Stimulated activated naive B cell treated with anti-CD40 and anti-IgM and Interleukin-4, amounts not matched to agents 10 μg/mL and 1 μg/mL and 100 μg/mL, for 72 hours (primary cell): Measurements from ENCODE around the gene ZKSCAN1.

Experiments
- ATAC-seq, 2 donors: fragments of 150-1000 bp; cut with Tn5 transposase; replicated peaks; 2 replicates each; pipeline ENCODE4 v1.10.0; 2021; ENCODE audit warnings: moderate library complexity in 1 of 2
- DNase-seq: peaks from one replicate; pipeline ENCODE4 v3.0.0; 2021
- H3K27ac Mint-ChIP-seq: one replicate; pipeline ENCODE4 v1.8.0; 2022; ENCODE audit warnings: mild to moderate bottlenecking, mixed read lengths
- H3K27me3 Mint-ChIP-seq, 2 donors: one replicate each; pipeline ENCODE4 v1.8.0; 2022; ENCODE audit warnings: mixed read lengths in 2 of 2
- H3K36me3 Mint-ChIP-seq, 2 donors: one replicate each; pipeline ENCODE4 v1.8.0; 2022; ENCODE audit warnings: mixed read lengths in 2 of 2, mild to moderate bottlenecking in 1 of 2
- H3K4me1 Mint-ChIP-seq, 2 donors: one replicate each; pipeline ENCODE4 v1.8.0; 2022; ENCODE audit warnings: mixed read lengths in 2 of 2, mild to moderate bottlenecking in 1 of 2
- H3K4me3 Mint-ChIP-seq, 2 donors: one replicate each; pipeline ENCODE4 v1.8.0; 2022; ENCODE audit warnings: mild to moderate bottlenecking in 2 of 2, mixed read lengths in 2 of 2, moderate library complexity in 1 of 2
- H3K9me3 Mint-ChIP-seq, 2 donors: one replicate each; pipeline ENCODE4 v1.8.0; 2022; ENCODE audit warnings: mixed read lengths in 2 of 2, mild to moderate bottlenecking in 1 of 2

Gene ZKSCAN1

GRCh38 chr7:100066953-100067352 lies 51.6 kb downstream of the ZKSCAN1 start:
- Mint-ChIP-seq H3K27ac (no peak overlapping the region), H3K9me3 (peaks cover 9 to 13% of the 10 kb centered on the region in 2 donors), H3K4me1 (no peaks in the 10 kb centered on the region), H3K27me3 (no peaks in the 10 kb centered on the region), H3K36me3 (peaks cover 56 to 62% of the 10 kb centered on the region in 2 donors), H3K4me3 (no peak overlapping the region)
- no peak for DNase-seq
- ATAC-seq = no peak

- no peak overlapping the region for H3K4me3 Mint-ChIP-seq
- DNase-seq (no peak), ATAC-seq (no peak)
Observed at GRCh38 chr7:100069991-100070390, 54.6 kb downstream of the ZKSCAN1 start.

DNA sequence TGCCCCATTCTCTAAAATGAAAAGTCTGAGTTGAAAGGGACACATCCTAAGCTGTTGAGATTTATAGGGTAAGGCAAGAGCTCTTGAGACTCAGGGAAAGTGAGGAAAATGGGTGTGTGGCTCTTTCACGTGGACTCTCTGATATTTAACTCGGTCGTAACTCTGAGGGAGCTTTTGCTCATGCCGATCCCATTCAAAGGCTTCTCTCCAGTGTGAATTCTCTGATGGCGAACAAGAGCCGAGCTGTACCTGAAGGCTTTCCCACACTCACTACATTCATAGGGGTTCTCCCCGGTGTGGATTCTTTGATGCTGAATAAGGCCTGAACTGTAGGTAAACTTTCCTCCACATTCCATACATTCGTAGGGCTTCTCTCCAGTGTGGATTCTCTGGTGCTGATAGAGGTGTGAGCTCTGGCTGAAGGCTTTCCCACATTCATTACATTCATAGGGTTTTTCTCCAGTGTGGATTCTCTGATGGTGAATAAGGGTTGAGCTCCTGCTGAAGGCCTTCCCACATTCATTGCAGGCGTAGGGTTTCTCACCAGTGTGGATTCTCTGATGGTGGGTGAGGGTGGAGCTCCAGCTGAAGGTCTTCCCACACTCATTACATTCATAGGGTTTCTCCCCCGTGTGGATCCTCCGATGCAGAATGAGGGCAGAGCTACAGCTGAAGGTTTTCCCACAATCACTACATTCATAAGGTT lies 55.8 kb downstream of the ZKSCAN1 start:
- H3K4me1 Mint-ChIP-seq = peaks cover 0 to 3% of the 10 kb centered on the region in 2 donors
- peaks cover 19% of the 10 kb centered on the region in 2 donors for H3K9me3 Mint-ChIP-seq
- peaks cover 72 to 78% of the 10 kb centered on the region in 2 donors for H3K36me3 Mint-ChIP-seq
- ATAC-seq (no peak), DNase-seq (no peak)
- no peak overlapping the region for H3K4me3 Mint-ChIP-seq
- H3K27ac Mint-ChIP-seq = peak overlapping the region; percentile 9
- H3K27me3 Mint-ChIP-seq = no peaks in the 10 kb centered on the region

More at GRCh38 chr7:100069991-100070390, 54.6 kb downstream of the ZKSCAN1 start:
- Mint-ChIP-seq H3K9me3 (peaks cover 19% of the 10 kb centered on the region in 2 donors), H3K4me1 (no peaks in the 10 kb centered on the region), H3K36me3 (peaks cover 66 to 73% of the 10 kb centered on the region in 2 donors), H3K27ac (peak overlapping the region; percentile 9), H3K27me3 (no peaks in the 10 kb centered on the region)

- H3K27me3 Mint-ChIP-seq = no peaks in the 10 kb centered on the region
- ATAC-seq (no peak), DNase-seq (no peak)
- no peak overlapping the region for H3K4me3 Mint-ChIP-seq
- H3K36me3 Mint-ChIP-seq = peaks cover 79% of the 10 kb centered on the region in 2 donors
- H3K27ac Mint-ChIP-seq = no peak overlapping the region
- peaks cover 0 to 4% of the 10 kb centered on the region in 2 donors for H3K4me1 Mint-ChIP-seq
- peaks cover 19% of the 10 kb centered on the region in 2 donors for H3K9me3 Mint-ChIP-seq
Observed at GRCh38 chr7:100072462-100072861, 57.1 kb downstream of the ZKSCAN1 start.

- Mint-ChIP-seq H3K27me3 (no peaks in the 10 kb centered on the region), H3K27ac (no peak overlapping the region), H3K4me1 (peaks cover 2 to 9% of the 10 kb centered on the region in 2 donors), H3K36me3 (peaks cover 73 to 79% of the 10 kb centered on the region in 2 donors), H3K4me3 (no peak overlapping the region), H3K9me3 (peaks cover 19% of the 10 kb centered on the region in 2 donors)
- no peak for DNase-seq
- ATAC-seq = no peak
Observed at GRCh38 chr7:100074841-100075240, 59.4 kb downstream of the ZKSCAN1 start.

DNA sequence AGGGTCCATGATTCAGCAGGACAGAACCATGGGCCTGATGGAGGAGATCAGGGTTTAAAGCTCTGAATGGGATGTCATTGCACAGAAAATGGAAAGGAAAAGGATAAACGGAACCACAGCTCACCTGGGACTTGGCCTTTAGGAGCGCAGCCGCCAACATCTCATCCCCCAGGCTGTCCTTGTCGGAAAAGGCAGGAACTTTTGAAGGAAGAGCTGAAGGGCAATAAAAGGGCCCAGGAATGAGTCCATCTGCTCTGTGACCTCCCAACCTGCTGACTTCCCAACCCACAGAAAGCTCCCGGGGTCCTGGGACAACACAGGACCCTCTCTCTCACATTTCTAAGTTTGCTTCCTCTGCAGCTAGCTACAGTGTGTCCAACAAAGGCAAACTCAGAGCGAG lies 60.0 kb downstream of the ZKSCAN1 start:
- ATAC-seq = no peak
- DNase-seq = no peak
- Mint-ChIP-seq H3K27me3 (no peaks in the 10 kb centered on the region), H3K4me1 (peaks cover 7 to 14% of the 10 kb centered on the region in 2 donors), H3K4me3 (no peak overlapping the region), H3K27ac (no peak overlapping the region), H3K9me3 (peaks cover 16% of the 10 kb centered on the region in 2 donors), H3K36me3 (peaks cover 69 to 77% of the 10 kb centered on the region in 2 donors)

- H3K9me3 Mint-ChIP-seq = peaks cover 4 to 7% of the 10 kb centered on the region in 2 donors
- H3K4me1 Mint-ChIP-seq = peaks cover 14 to 18% of the 10 kb centered on the region in 2 donors
- H3K27ac Mint-ChIP-seq = peak overlapping the region; percentile 59
- H3K36me3 Mint-ChIP-seq = peaks cover 51 to 68% of the 10 kb centered on the region in 2 donors
- no peaks in the 10 kb centered on the region for H3K27me3 Mint-ChIP-seq
- H3K4me3 Mint-ChIP-seq = no peak overlapping the region
- DNase-seq = no peak
- no peak for ATAC-seq
Observed at GRCh38 chr7:100077205-100077604, 61.8 kb downstream of the ZKSCAN1 start.

DNA sequence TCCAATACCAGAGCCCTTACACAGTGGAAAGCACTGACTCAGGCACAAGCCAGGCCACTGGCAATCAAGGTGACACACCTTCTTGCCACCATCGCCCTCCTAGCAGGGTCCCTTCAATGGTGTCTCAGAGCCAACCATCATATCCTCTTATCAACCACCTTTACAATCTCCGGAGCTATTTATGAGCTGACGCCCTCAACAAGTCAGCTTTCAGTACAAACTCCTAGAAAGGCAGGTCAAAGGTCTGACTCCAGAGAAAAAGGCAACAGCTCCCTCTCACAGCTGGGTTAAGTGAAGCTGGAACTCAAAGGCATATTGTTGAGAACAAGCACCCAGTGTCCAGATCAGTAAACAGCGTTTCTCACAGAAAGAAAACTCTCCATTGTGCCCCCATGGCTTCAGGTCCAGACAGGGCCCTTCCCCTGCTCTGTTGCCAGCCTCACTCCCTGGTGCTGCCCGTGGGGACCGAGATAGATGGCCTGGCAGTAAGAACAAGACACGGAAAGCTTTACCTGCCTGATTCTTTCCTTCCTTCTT lies 63.7 kb downstream of the ZKSCAN1 start:
- H3K4me3 Mint-ChIP-seq = no peak overlapping the region
- H3K27ac Mint-ChIP-seq = no peak overlapping the region
- H3K27me3 Mint-ChIP-seq = no peaks in the 10 kb centered on the region

DNA sequence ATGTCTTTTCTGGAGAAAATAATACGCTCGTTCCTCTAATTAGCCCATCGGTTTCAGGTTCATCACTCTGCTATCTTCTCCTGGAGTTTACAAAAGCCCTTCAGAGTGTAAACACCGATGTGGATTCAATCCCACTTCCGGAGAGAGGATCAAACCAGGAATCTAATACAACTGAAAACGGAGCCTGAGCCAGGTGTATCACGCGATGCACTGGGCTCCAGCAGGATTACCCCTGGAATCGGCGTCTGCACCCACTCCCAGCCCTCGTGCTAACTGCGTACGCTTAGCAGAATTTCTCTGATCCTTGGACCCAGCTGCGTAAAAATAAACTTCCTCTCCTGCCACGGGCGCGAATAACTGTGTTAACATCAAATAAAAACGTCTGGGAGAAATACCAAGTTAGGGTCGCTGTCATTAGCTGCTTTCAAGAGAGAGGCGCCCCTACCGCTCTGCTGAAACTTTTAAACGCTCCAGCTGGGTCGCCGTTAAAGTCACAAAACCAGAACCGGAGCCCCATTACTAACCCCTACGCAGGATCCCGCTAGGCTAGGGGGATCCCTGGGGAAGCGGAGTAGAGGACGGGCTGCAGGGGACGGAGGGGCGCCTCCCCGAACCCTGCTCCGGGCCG lies 65.6 kb downstream of the ZKSCAN1 start:
- peak in 1 of 2 donors; percentile 23 for ATAC-seq
- Mint-ChIP-seq H3K27me3 (no peaks in the 10 kb centered on the region), H3K4me1 (peaks cover 21 to 24% of the 10 kb centered on the region in 2 donors), H3K27ac (peak overlapping the region; percentile 98), H3K36me3 (peaks cover 18 to 31% of the 10 kb centered on the region in 2 donors), H3K4me3 (peak overlapping the region; percentile 83 to 84), H3K9me3 (no peaks in the 10 kb centered on the region)
- no peak for DNase-seq

More for the DNA sequence above, 63.7 kb downstream of the ZKSCAN1 start:
- H3K9me3 Mint-ChIP-seq = no peaks in the 10 kb centered on the region
- H3K36me3 Mint-ChIP-seq = peaks cover 34 to 49% of the 10 kb centered on the region in 2 donors
- DNase-seq (no peak), ATAC-seq (no peak)
- peaks cover 22 to 24% of the 10 kb centered on the region in 2 donors for H3K4me1 Mint-ChIP-seq

- DNase-seq = peak; percentile 99
- peaks cover 12 to 26% of the 10 kb centered on the region in 2 donors for H3K36me3 Mint-ChIP-seq
- H3K27ac Mint-ChIP-seq = peak within 1 kb of the TSS; percentile 98
- no peaks in the 10 kb centered on the region for H3K9me3 Mint-ChIP-seq
- H3K4me3 Mint-ChIP-seq = peak within 1 kb of the TSS; percentile 83 to 84
- H3K4me1 Mint-ChIP-seq = peaks cover 21 to 24% of the 10 kb centered on the region in 2 donors
- ATAC-seq = peak; percentile 84 to 85
- no peaks in the 10 kb centered on the region for H3K27me3 Mint-ChIP-seq
Observed at GRCh38 chr7:100081535-100082102, 66.2 kb downstream of the ZKSCAN1 start, which contains the start of gene ZNF3. TSS of gene ZNF3 (minus strand) at chr7:100081723. CDS start at chr7:100077357, 4,366 bp downstream.

DNA sequence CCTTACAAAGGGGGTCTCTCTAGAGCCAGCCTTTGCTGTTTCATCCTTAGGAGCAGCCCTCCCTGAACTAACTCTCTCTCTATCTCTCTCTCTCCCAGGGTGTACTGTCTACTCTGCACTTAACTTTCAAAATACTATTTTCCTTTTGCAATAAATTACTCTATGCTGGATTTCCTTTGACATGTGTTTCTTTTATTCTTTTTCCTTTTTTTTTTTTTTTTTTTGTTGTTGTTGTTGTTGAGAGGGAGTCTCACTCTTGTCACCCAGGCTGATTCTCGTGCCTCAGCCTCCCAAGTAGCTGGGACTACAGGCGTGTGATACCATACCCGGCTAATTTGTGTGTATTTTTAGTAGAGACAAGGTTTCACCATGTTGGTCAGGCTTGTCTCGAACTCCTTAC lies 67.6 kb downstream of the ZKSCAN1 start:
- Mint-ChIP-seq H3K27me3 (no peaks in the 10 kb centered on the region), H3K27ac (peak overlapping the region; percentile 98), H3K4me3 (peak overlapping the region; percentile 83 to 84), H3K4me1 (peaks cover 22 to 25% of the 10 kb centered on the region in 2 donors), H3K36me3 (peaks cover 6 to 21% of the 10 kb centered on the region in 2 donors), H3K9me3 (no peaks in the 10 kb centered on the region)
- ATAC-seq (no peak), DNase-seq (no peak)

- Mint-ChIP-seq H3K36me3 (peaks cover 9 to 17% of the 10 kb centered on the region in 2 donors), H3K4me1 (peaks cover 24 to 36% of the 10 kb centered on the region in 2 donors), H3K27me3 (no peaks in the 10 kb centered on the region), H3K9me3 (no peaks in the 10 kb centered on the region), H3K4me3 (no peak overlapping the region), H3K27ac (no peak overlapping the region)
- no peak for DNase-seq
- ATAC-seq = no peak
Observed at GRCh38 chr7:100085515-100085914, 70.1 kb downstream of the ZKSCAN1 start.

- Mint-ChIP-seq H3K36me3 (peaks cover 20 to 26% of the 10 kb centered on the region in 2 donors), H3K27me3 (no peaks in the 10 kb centered on the region), H3K27ac (peak overlapping the region; percentile 14), H3K9me3 (no peaks in the 10 kb centered on the region), H3K4me1 (peaks cover 31 to 44% of the 10 kb centered on the region in 2 donors), H3K4me3 (peak overlapping the region in 1 of 2 donors; percentile 37)
- ATAC-seq = no peak
- no peak for DNase-seq
Observed at GRCh38 chr7:100087055-100087750, 71.8 kb downstream of the ZKSCAN1 start.
